ENCODE measurements around the gene BCR.

BCR gene

GRCh38 chr22:23177197-23177596 lies 3.1 kb upstream of the BCR start:
- no peak for DNase-seq (ENCODE audit: low spot score)

DNA sequence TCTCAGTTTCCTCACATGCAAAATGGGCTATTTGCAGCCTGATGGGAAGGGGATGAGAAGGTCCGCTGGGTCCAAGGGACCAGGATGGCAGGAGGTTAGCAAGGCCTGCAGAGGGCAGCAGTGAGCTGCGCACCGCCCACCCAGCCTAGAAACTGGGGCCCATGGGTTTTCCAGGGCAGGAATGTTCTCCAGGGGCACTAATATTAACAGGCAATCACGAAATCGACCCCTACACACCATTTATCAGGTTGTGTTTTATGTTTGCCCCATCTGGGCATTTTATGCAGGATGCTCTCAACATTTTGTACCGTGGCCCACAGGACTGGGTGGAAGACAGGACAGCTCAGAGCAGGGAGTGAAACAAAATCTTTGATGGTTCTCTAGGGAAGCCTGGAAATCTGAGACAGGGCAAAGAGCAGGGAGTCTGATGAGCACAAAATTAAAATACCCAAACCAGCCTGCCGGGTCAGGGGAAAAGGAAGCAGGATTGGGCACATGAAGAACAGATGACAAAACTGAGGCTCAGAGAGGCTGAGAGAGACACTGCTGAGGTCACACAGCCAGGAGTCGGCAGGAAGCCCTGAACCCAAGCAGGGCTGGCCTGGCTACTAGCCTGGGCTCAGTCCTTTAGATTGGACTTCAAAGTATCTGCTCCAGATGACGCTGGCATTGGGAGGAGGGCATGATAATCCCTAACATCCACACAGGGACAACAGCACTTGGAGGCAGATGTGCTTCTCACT lies 1.6 kb upstream of the BCR start:
- peak; percentile 60 for DNase-seq (ENCODE audit: low spot score)

- DNase-seq (ENCODE audit: low spot score) = peak; percentile 77
These were observed 669 bp upstream of the BCR start for GRCh38 chr22:23179381-23180299.

GRCh38 chr22:23180893-23181720 lies 798 bp downstream of the BCR start:
- DNase-seq (ENCODE audit: low spot score) = peak; percentile 50

DNA sequence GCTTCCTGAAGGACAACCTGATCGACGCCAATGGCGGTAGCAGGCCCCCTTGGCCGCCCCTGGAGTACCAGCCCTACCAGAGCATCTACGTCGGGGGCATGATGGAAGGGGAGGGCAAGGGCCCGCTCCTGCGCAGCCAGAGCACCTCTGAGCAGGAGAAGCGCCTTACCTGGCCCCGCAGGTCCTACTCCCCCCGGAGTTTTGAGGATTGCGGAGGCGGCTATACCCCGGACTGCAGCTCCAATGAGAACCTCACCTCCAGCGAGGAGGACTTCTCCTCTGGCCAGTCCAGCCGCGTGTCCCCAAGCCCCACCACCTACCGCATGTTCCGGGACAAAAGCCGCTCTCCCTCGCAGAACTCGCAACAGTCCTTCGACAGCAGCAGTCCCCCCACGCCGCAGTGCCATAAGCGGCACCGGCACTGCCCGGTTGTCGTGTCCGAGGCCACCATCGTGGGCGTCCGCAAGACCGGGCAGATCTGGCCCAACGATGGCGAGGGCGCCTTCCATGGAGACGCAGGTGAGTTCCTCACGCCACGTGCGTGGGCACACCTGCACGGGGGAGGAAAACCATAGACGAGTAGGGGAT lies 1.5 kb downstream of the BCR start:
- DNase-seq (ENCODE audit: low spot score) = no peak

DNA sequence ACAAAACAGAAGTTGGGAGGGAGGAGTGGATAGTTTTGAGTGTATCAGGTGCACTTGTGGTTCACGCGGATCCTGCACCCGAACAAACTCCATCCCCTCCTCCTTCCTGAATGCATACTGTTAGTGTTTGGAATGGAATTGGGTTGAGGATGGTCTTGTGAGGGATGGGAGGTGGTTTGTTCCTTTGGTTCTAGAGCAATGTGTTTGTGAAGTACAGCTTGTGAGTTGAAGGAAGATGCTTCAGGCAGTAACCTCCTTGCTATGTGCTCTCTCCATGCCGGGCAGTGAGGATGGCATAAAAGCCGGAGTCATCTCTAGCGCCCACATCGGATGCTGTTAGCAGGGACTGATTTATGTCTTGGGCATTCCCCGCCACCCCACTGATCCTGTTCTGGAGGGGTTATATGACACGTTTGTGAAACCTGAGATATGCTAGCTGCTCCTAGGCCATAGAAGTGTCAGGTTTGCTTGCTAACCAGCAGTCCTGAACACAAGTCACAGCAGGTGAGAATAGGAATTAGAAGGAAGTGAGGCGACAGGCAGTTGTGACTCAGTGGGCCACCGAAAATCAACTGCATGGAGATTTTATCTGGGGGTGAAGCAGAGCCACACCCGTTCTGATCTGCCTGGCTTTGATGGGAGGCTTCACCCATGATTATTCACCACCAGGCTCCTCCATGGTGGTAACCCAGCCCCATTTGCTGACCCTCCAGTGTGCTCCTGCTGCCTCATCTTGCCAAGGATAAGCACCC lies 2.2 kb downstream of the BCR start:
- DNase-seq (ENCODE audit: low spot score) = peak; percentile 89

DNA sequence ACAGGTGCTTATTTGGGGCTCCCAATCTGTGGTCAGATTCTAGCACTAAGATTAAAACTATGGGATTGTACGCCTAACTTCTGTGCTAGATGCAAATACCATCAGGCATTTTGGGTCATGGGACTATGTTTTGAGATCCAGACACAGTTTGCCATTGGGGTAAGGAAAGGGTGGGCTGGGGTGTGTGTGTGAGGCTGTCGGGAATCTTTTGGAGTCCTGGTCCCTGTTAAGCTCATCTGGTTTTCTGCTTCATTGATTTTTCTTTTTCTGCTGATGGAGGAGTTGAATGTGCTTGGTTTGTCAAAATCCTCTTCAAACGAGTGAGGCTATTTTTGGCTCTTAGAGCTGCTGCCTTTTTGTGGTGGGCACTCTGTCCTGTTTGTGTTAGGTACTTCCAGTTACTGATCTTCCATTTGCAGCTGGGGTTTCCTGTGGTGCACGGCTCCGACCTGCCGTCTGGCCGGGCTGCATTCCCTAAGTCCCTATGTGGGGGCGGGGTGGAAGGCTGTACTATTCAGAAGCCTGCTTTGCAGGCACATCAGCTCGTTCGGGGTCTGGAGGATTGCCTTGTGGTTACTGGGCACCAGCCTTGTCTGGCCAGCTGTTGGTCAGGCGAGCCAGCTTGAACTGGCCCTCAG lies 2.9 kb downstream of the BCR start:
- peak; percentile 68 for DNase-seq (ENCODE audit: low spot score)

DNA sequence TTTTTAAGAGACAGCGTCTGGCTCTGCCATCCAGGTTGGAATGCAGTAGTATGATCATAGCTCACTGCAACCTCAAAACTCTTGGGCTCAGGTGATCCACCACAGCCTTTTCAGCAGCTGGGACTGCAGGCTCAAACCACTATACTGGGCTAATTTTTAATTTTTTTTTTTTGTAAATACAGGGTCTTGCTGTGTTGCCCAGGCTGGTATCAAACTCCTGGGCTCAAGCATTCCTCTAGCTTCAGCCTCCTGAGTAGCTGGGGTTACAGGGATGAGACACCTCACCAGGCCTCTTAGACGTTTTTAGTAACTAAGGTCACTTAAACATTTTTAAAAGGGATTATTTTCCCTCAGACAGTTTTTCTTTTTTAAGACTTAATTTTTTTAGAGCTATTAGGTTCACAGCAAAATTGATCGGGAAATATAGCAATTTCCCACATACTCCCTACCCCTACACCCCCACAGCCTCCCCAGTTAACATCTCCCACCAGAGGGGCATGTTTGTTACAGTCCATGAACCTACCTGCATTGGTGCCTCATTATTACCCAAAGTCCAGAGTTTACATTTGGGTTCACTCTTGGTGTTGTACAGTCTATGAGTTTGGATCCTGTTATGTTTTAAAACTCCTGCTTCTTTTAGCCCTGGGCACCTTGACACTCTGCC lies 3.9 kb downstream of the BCR start:
- no peak for DNase-seq (ENCODE audit: low spot score)

DNA sequence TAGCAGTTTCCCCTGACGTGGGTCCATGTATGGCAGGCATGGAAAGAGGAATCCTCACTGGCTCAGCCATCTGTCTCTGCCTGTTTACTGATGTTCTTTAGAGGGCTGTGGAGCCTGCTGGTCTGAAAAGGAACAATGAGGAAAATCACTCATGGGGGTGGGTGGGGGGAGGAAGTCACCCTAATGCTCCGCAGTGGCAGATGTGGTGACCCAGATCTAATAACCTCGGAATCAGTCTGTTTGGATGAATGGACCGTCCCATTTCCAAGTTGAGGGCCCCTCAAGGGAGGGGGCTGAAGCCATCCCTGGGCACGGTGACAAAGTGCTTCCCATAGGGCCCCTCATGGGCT lies 4.4 kb downstream of the BCR start:
- no peak for DNase-seq (ENCODE audit: low spot score)

GRCh38 chr22:23187211-23187610 lies 6.9 kb downstream of the BCR start:
- no peak for DNase-seq (ENCODE audit: low spot score)

DNA sequence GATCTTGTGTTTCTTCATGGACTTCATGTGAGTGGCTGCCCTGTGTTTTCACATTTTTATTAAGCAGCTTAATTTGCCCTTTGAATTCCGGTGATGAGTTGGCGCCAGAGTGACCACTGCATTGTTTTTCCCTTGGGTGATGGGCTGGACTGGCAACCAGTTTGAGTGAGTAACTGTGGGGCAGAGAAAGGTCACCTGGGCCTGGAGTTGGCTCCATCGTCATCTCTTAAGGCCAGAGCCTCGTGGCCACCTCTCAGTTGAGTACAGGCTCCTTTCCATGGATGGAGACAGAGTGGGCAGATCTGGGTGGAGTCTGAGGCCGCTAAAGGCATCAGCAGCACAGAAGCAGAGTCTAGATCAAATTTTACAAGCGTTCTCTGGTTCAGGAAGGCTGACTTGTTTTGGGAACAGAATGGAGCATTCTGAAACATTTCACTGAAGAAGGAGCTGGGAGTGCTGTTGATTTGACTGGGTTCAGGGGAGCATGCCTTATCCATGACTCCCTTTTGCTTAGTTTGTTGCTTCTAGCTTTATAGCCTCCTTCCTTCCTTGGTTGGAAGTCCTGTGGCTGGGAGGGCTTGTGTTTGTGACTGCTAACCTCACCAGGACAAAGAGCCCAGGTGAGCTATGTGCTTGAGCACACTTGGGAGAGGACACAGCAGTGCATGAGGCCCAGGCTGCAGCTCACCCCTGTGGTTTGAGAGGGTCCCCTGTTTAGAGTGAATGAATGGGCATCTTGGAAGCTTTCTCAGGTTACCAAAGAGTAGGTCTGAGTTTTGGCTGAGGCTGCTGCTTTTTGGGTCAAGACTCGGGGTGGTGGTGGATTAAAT lies 7.8 kb downstream of the BCR start:
- DNase-seq (ENCODE audit: low spot score) = peak; percentile 69

GRCh38 chr22:23190526-23190925 lies 10.2 kb downstream of the BCR start:
- DNase-seq (ENCODE audit: low spot score) = no peak

- DNase-seq (ENCODE audit: low spot score) = peak; percentile 16
These were observed 11.8 kb downstream of the BCR start for GRCh38 chr22:23192133-23192532.

DNA sequence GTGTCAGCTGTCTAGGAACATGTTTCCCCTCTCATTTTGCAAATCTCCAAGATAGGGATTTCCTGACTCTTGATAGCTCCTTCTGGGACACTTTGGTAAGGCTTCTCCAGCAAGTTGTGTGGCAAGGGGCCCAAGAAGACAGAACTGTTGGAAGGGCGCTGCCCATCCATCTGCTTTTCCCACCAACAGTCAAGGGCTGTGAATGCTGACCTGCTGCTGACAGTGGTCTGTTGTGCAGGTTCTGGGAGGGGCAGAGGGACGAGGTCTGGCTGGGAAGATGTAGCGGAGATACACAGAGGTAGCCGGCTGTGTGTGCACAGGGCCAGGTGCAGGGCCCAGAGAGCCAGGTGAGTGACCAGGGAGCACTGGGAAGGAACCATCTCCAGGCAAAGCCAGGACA lies 12.2 kb downstream of the BCR start:
- DNase-seq (ENCODE audit: low spot score) = no peak

- no peak for DNase-seq (ENCODE audit: low spot score)
These were observed 13.0 kb downstream of the BCR start for GRCh38 chr22:23193196-23193827.

DNA sequence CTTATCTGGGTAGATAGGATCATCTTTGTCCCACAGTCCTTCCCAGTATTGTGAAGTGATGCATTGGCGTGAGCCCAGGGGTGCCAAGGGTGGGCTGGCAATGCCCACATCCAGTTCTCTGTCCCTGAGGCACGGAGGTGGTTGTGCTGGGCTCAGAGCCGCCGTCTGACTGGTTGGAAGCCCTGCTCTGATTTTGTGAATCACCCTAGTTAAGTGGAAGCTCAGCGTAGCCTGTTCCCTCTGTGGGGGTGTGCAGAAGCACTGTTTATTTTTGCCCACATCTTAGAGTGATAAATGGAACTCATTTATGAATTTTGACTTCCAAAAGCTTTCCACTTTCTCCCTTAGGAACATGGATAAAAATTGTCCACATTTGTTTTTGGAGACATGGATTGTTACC lies 13.6 kb downstream of the BCR start:
- DNase-seq (ENCODE audit: low spot score) = no peak

GRCh38 chr22:23196165-23196564 lies 15.9 kb downstream of the BCR start:
- DNase-seq (ENCODE audit: low spot score) = no peak

DNA sequence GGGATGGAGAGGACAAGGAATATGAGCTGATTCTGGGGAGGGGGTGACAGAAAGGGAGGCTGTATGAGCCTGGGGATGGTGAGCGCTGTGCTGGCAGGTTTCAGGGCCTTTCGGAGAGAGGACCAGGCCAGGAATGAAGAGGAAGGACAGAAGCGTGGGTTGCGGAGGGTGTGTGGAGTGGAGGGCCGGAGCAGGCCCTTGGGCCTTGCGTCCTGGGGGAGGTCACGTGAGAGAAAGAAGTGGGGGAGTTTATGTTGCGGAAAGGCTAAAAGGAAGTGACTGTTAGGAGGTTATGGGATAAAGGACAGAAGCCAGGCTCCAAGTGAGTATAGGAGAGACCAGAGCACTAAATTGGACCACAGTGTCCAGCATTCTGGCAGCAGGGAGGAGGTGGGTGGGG lies 17.5 kb downstream of the BCR start:
- DNase-seq (ENCODE audit: low spot score) = no peak

DNA sequence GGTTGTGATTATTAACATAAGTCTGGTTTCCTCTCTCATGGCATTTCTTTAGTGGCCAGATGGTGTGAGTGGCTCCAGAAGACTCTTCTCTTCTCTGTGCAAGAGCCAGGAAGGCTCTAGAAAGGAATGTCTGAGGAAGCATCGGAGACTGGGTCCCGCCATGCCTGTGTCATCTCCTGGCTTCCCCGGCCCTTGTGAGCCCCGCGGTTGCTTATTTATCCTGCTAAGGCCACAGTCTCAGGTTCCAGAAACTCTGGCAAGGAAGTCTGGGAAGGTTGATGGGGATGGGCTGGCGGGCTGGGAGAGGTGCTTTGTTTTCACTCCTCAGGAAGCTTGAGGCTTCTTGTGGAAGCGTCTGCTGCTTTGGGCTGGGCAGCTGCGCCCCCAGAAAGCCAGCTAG lies 18.9 kb downstream of the BCR start:
- DNase-seq (ENCODE audit: low spot score) = no peak
